ENCODE measurements around the gene PDZK1.
"Not testable (repeated sequence)": the region's sequence is repeated elsewhere in the genome, so short reads cannot be mapped to it uniquely, and the experiment has no call there.

PDZK1 gene

DNA sequence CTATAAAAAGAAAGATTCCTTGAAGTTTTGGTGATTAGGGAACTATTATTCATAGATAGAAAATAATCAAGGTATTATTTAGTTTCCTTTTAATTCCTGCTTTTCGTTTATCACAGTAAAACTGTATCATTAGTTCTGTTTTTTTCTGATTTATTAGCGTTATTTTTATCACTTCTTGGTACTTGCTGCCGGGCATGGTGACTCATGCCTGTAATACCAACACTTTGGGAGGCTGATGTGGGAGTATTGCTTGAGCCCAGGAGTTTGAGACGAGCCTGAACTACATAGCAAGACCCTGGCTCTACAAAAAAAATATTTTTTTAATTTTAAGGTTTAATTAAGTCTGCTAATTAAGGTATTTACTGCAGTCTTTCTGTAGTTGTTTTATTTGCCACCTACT lies 42.2 kb downstream of the PDZK1 start:
- DNase-seq; H3K4me3 ChIP-seq (ENCODE audit: insufficient read depth, low read depth, low read length, poor library complexity, severe bottlenecking); H3K9me3 ChIP-seq (ENCODE audit: control insufficient read depth, low read length); H3K27me3 ChIP-seq (replicated peaks; ENCODE audit: control insufficient read depth, insufficient read depth, low read length, poor library complexity, severe bottlenecking); H3K27ac ChIP-seq (ENCODE audit: insufficient read depth, low read length, poor library complexity, severe bottlenecking); H3K4me1 ChIP-seq (ENCODE audit: control insufficient read depth, insufficient read depth, low read length, poor library complexity, severe bottlenecking); H3K36me3 ChIP-seq (ENCODE audit: control insufficient read depth, insufficient read depth, low read length): not testable (repeated sequence)

DNA sequence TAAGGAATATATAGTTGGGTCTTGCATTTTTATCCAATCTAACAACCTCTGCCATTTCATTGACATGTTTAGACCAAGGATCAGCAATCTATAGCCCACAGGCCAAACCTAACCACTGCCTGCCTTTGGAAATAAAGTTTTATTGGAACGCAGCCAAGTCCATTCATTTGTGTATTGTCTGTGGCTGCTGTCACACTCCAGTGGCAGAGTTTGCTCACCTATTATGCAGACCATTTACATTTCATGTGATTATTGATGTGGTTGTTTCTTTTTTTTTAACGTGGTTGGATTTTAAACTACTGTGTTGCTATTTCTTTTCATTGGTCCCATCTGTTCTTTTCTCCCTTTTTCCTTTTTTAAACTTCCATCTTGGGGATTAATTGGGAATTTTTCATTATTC lies 44.7 kb downstream of the PDZK1 start:
- DNase-seq; H3K9me3 ChIP-seq (ENCODE audit: control insufficient read depth, low read length); H3K27ac ChIP-seq (ENCODE audit: insufficient read depth, low read length, poor library complexity, severe bottlenecking); H3K36me3 ChIP-seq (ENCODE audit: control insufficient read depth, insufficient read depth, low read length); H3K4me1 ChIP-seq (ENCODE audit: control insufficient read depth, insufficient read depth, low read length, poor library complexity, severe bottlenecking); H3K4me3 ChIP-seq (ENCODE audit: insufficient read depth, low read depth, low read length, poor library complexity, severe bottlenecking); H3K27me3 ChIP-seq (replicated peaks; ENCODE audit: control insufficient read depth, insufficient read depth, low read length, poor library complexity, severe bottlenecking): not testable (repeated sequence)

DNA sequence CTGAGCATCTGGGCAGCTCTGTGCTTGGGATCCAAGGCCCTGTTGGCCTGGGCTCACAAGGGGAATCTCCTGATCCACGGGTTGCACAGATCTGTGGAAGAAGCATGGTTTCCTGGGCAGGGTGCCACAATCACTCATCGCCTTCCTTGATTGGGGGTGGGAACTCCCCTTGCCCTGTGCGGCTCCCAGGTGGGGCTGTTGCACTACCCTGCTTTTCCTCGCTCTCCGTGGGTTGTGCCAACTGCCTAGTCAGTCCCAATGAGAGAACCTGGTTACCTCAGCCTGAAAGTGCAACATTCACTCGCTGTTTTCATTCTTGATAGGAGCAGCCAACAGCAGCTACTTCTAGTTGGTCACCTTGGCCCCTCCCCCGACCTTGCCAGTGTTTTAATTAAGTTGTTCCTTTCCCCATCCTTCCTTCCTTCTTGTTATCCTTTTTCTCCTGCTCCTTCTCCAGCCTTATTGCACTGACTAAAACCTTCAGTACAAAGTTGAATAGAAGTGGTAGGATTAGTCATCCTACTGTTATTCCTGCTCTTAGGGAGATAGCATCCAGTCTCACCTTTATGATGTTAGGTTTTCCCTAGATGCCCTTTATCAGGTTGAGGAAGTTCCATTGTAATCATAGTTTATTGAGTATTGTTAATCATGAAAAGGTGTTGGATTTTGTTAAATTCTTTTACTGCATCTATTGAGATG lies 50.8 kb downstream of the PDZK1 start:
- not testable (repeated sequence) for H3K9me3 ChIP-seq (ENCODE audit: control insufficient read depth, low read length); H3K36me3 ChIP-seq (ENCODE audit: control insufficient read depth, insufficient read depth, low read length); H3K27ac ChIP-seq (ENCODE audit: insufficient read depth, low read length, poor library complexity, severe bottlenecking); DNase-seq; H3K4me1 ChIP-seq (ENCODE audit: control insufficient read depth, insufficient read depth, low read length, poor library complexity, severe bottlenecking); H3K27me3 ChIP-seq (replicated peaks; ENCODE audit: control insufficient read depth, insufficient read depth, low read length, poor library complexity, severe bottlenecking); H3K4me3 ChIP-seq (ENCODE audit: insufficient read depth, low read depth, low read length, poor library complexity, severe bottlenecking)

DNA sequence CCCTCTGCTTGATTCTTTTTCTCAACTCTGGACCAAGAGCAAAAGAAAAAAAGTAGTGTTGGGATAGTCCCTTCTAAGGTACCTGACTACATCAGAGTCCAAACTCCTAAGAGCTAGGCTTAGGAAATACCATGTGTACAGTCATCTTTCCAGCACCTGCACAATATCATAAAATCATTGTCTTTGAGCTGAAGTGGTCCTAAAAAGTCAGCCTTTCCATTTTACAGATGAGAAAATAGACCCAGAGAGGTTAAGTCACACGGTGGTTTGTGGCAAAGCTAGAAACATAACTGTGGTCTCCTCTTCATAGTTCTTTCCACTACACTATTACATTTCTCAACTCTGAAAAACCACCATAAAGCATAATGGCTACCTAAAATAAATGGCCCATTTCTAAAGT lies 63.2 kb downstream of the PDZK1 start:
- H3K27ac ChIP-seq (ENCODE audit: insufficient read depth, low read length, poor library complexity, severe bottlenecking); H3K9me3 ChIP-seq (ENCODE audit: control insufficient read depth, low read length); H3K36me3 ChIP-seq (ENCODE audit: control insufficient read depth, insufficient read depth, low read length); DNase-seq; H3K4me1 ChIP-seq (ENCODE audit: control insufficient read depth, insufficient read depth, low read length, poor library complexity, severe bottlenecking); H3K4me3 ChIP-seq (ENCODE audit: insufficient read depth, low read depth, low read length, poor library complexity, severe bottlenecking); H3K27me3 ChIP-seq (replicated peaks; ENCODE audit: control insufficient read depth, insufficient read depth, low read length, poor library complexity, severe bottlenecking): not testable (repeated sequence)

DNA sequence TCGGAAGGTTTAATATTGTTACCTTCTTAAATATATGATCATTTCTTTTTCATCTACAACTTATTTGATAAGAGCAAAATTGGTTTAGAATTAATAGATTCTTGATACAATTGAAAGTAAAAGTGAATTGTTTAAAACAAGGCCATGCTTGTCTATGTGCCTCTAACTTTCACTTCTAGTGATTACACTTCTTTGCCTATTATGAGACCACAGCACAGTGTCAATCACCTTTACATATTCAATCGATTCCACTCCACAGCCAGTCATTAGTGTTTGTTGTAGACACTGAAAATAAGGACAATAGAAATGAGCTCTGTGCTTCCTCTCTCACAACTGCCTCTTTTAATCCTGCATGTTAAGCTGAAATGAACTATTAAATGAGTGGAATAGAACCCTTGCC lies 65.3 kb downstream of the PDZK1 start:
- not testable (repeated sequence) for H3K4me1 ChIP-seq (ENCODE audit: control insufficient read depth, insufficient read depth, low read length, poor library complexity, severe bottlenecking); H3K4me3 ChIP-seq (ENCODE audit: insufficient read depth, low read depth, low read length, poor library complexity, severe bottlenecking); H3K36me3 ChIP-seq (ENCODE audit: control insufficient read depth, insufficient read depth, low read length); DNase-seq; H3K9me3 ChIP-seq (ENCODE audit: control insufficient read depth, low read length); H3K27ac ChIP-seq (ENCODE audit: insufficient read depth, low read length, poor library complexity, severe bottlenecking); H3K27me3 ChIP-seq (replicated peaks; ENCODE audit: control insufficient read depth, insufficient read depth, low read length, poor library complexity, severe bottlenecking)

DNA sequence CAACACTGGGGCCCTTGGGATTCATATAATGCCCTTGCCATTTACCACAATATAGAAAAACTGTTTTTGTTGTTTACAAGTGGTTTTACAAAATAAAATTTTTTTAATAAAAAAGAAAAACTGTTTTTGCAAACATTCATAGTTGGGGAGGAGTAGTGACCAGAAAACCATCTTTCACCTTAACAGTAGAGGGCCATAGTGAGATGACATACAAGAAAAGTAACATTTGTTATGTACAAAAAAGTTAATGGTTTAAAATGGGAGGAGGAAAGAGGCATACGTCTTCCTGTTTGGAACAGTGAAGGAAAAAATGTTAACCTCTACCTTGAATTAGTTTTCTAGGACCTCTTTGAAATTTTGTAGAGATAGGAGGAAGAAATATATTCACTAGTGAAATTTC lies 70.9 kb downstream of the PDZK1 start:
- H3K36me3 ChIP-seq (ENCODE audit: control insufficient read depth, insufficient read depth, low read length); H3K4me3 ChIP-seq (ENCODE audit: insufficient read depth, low read depth, low read length, poor library complexity, severe bottlenecking); H3K4me1 ChIP-seq (ENCODE audit: control insufficient read depth, insufficient read depth, low read length, poor library complexity, severe bottlenecking); DNase-seq; H3K9me3 ChIP-seq (ENCODE audit: control insufficient read depth, low read length); H3K27me3 ChIP-seq (replicated peaks; ENCODE audit: control insufficient read depth, insufficient read depth, low read length, poor library complexity, severe bottlenecking); H3K27ac ChIP-seq (ENCODE audit: insufficient read depth, low read length, poor library complexity, severe bottlenecking): not testable (repeated sequence)

DNA sequence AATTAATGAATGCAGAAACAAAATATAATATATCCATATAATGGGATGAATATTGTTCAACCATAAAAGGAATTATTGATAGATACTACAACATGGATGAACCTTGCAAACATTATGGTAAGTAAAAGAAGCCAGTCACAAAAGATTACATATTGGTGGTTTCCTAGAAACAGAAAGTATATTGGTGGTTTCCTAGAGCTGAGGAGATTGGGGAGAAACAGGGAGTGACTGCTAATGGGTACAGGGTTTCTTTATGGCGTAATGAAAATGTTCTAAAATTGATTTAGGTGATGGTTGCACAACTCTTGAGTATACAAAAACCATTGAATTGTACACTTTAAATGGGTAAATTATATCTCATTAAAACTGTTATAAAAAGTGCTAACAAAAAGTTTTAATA lies 85.0 kb downstream of the PDZK1 start:
- H3K36me3 ChIP-seq (ENCODE audit: control insufficient read depth, insufficient read depth, low read length); H3K4me1 ChIP-seq (ENCODE audit: control insufficient read depth, insufficient read depth, low read length, poor library complexity, severe bottlenecking); H3K9me3 ChIP-seq (ENCODE audit: control insufficient read depth, low read length); H3K27ac ChIP-seq (ENCODE audit: insufficient read depth, low read length, poor library complexity, severe bottlenecking); H3K27me3 ChIP-seq (replicated peaks; ENCODE audit: control insufficient read depth, insufficient read depth, low read length, poor library complexity, severe bottlenecking); DNase-seq; H3K4me3 ChIP-seq (ENCODE audit: insufficient read depth, low read depth, low read length, poor library complexity, severe bottlenecking): not testable (repeated sequence)
